Neural cell (in vitro differentiated cells): Measurements from ENCODE around the gene SYTL3. TPM values are rescaled to one million over a fixed set of nuclear protein-coding genes. Genes with fewer than 3 reads are reported as not detected.

Experiments used
- H2AFZ ChIP-seq: fragments of 200-600, 300-800 bp; sonication (generic), shearing (Covaris generic); 2 replicates; pipeline ENCODE4 v1.6.0; 2014; ENCODE audit warnings: low read depth, mild to moderate bottlenecking, antibody characterized with exemption, low read length, moderate library complexity
- H3F3A ChIP-seq: fragments of 200-600 bp; shearing (Covaris generic); 2 replicates; pipeline ENCODE4 v1.6.1; 2016; ENCODE audit warnings: mild to moderate bottlenecking, moderate library complexity, mixed read lengths, antibody characterized with exemption, low read length; ENCODE audit not compliant: insufficient read depth, poor library complexity, severe bottlenecking
- H3K27ac ChIP-seq: fragments of 200-600, 300-800 bp; sonication (generic), shearing (Covaris generic); 2 replicates; pipeline ENCODE4 v1.5.1; 2014; ENCODE audit warnings: mild to moderate bottlenecking, low read length, moderate library complexity
- H3K27me3 ChIP-seq: fragments of 300-800, 200-600 bp; sonication (generic), shearing (Covaris generic); 2 replicates; pipeline ENCODE4 v1.6.0; 2014; ENCODE audit warnings: mild to moderate bottlenecking, low read depth, low read length, moderate library complexity; ENCODE audit not compliant: insufficient read depth
- H3K36me3 ChIP-seq: fragments of 300-800, 200-600 bp; sonication (generic), shearing (Covaris generic); 2 replicates; pipeline ENCODE4 v1.5.1; 2014; ENCODE audit warnings: mild to moderate bottlenecking, antibody characterized with exemption, low read length, moderate library complexity; ENCODE audit not compliant: insufficient read depth
- H3K4me2 ChIP-seq: fragments of 300-800, 200-600 bp; sonication (generic), shearing (Covaris generic); 2 replicates; pipeline ENCODE4 v1.6.0; 2014; ENCODE audit warnings: mild to moderate bottlenecking, low read length
- H3K4me3 ChIP-seq: fragments of 300-800, 200-600 bp; sonication (generic), shearing (Covaris generic); 2 replicates; pipeline ENCODE4 v1.5.1; 2014; ENCODE audit warnings: mild to moderate bottlenecking, low read length, moderate library complexity
- H3K79me2 ChIP-seq: fragments of 200-600 bp; shearing (Covaris generic); replicated peaks from 2 replicates; pipeline ENCODE4 v1.6.0; 2014; ENCODE audit warnings: mild to moderate bottlenecking, low read length, moderate library complexity; ENCODE audit not compliant: insufficient read depth
- H3K9ac ChIP-seq: fragments of 300-800, 200-600 bp; sonication (generic), shearing (Covaris generic); 2 replicates; pipeline ENCODE4 v1.6.1; 2016; ENCODE audit warnings: mild to moderate bottlenecking, low read length, mixed read lengths
- H3K9me2 ChIP-seq: fragments of 200-600 bp; shearing (Covaris generic); 2 replicates; pipeline ENCODE4 v1.6.1; 2016; ENCODE audit warnings: mild to moderate bottlenecking, low read length, mixed read lengths; ENCODE audit not compliant: insufficient read depth
- H3K9me3 ChIP-seq: fragments of 200-600, 300-800 bp; sonication (generic), shearing (Covaris generic); 2 replicates; pipeline ENCODE4 v1.6.1; 2016; ENCODE audit warnings: mild to moderate bottlenecking, mixed run types, low read length, moderate library complexity, mixed read lengths
- H4K20me1 ChIP-seq: fragments of 200-600 bp; shearing (Covaris generic); 2 replicates; pipeline ENCODE4 v1.6.1; 2016; ENCODE audit warnings: mild to moderate bottlenecking, mixed run types; ENCODE audit not compliant: insufficient read depth
- EP300 ChIP-seq: fragments of 450-650 bp; conservative IDR thresholded peaks from 2 replicates; pipeline ENCODE4 v1.6.1; 2014; ENCODE audit warnings: antibody characterized with exemption, mild to moderate bottlenecking, moderate library complexity; ENCODE audit not compliant: poor library complexity, severe bottlenecking
- EZH2 ChIP-seq: fragments of 200-600, 300-800 bp; shearing (Covaris generic), sonication (generic); IDR thresholded peaks from 2 replicates; pipeline ENCODE4 v1.6.1; 2014; ENCODE audit warnings: antibody characterized with exemption, low read length, borderline replicate concordance, mild to moderate bottlenecking; ENCODE audit not compliant: insufficient read depth, poor library complexity, severe bottlenecking
- MXI1 ChIP-seq: fragments of 450-650 bp; conservative IDR thresholded peaks from 2 replicates; pipeline ENCODE4 v1.6.1; 2014; ENCODE audit warnings: antibody characterized with exemption, mild to moderate bottlenecking; ENCODE audit not compliant: poor library complexity, severe bottlenecking
- POLR2AphosphoS5 ChIP-seq: IDR thresholded peaks from 2 replicates; pipeline ENCODE4 v1.6.1; 2012
- RAD21 ChIP-seq: fragments of 450-650 bp; conservative IDR thresholded peaks from 2 replicates; pipeline ENCODE4 v1.6.1; 2014; ENCODE audit warnings: antibody characterized with exemption, mild to moderate bottlenecking, moderate library complexity
- SMC3 ChIP-seq: fragments of 450-650 bp; conservative IDR thresholded peaks from 2 replicates; pipeline ENCODE4 v1.6.1; 2014; ENCODE audit warnings: antibody characterized with exemption, mild to moderate bottlenecking, moderate library complexity; ENCODE audit not compliant: poor library complexity
- TAF1 ChIP-seq: IDR thresholded peaks from 2 replicates; pipeline ENCODE4 v1.6.1; 2012; ENCODE audit warnings: low read depth
- polyA plus RNA-seq: library from polyadenylated mRNA; depleted of rRNA; stranded (reverse); fragments of >200 nt; gene quantifications from 2 replicates; pipeline ENCODE4 v1.2.3, GENCODE V29; 2014
- TF ChIP-seq, protein P1 (sequence below): IDR thresholded peaks from 2 replicates; pipeline ENCODE4 v1.6.1; 2012; ENCODE audit warnings: borderline replicate concordance
- TF ChIP-seq, protein P2 (sequence below): fragments of 450-650 bp; IDR thresholded peaks from 2 replicates; pipeline ENCODE4 v1.5.1; 2014; ENCODE audit warnings: antibody characterized with exemption, mild to moderate bottlenecking, moderate library complexity; ENCODE audit not compliant: poor library complexity, severe bottlenecking

The SYTL3 gene
- polyA plus RNA-seq, 1 donor from 2014 or later = 2.1 TPM

DNA sequence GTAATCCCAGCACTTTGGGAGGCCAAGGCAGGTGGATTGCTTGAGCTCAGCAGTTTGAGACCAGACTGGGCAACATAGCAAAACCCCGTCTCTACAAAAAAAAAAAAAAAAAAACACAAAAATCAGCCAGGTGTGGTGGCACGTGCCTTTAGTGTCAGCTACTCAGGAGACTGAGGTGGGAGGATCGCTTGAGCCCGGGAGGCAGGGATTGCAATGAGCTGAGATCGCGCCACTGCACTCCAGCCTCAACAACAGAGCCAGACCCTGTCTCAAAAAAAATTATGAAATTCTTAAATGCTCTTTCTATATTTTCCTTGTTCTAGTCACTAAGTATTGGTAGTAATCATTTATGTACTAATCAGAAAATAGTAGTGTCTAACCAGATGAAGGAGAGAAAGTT is 30.6 kb downstream of the SYTL3 start:
- Histone ChIP-seq H3F3A (no peaks in the 10 kb centered on the region), H4K20me1 (no peaks in the 10 kb centered on the region)

DNA sequence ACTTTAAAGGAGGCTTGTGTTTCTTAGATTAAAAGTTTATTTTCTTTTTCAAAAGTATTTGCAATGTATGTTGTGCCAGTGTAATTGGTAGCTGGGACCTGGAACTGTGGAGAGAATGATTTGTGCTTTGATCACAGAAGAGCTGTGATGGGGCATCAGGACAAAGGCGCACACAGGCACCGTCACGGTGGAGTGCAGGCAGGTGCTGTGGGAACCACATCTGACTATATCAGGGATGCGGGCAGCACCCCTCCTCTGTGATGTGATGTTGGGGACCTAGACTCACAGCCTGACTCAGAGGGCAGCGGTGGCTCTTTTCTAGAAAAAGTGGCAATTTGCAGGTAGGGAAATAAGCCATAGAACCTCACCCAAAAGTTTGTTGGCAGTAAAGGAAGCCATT is 34.5 kb downstream of the SYTL3 start:
- TF ChIP-seq POLR2AphosphoS5 (no peak), SMC3 (no peak), TAF1 (no peak), MXI1 (no peak), EP300 (no peak), RAD21 (no peak), EZH2 (no peak)
- TF ChIP-seq, protein P1, sequence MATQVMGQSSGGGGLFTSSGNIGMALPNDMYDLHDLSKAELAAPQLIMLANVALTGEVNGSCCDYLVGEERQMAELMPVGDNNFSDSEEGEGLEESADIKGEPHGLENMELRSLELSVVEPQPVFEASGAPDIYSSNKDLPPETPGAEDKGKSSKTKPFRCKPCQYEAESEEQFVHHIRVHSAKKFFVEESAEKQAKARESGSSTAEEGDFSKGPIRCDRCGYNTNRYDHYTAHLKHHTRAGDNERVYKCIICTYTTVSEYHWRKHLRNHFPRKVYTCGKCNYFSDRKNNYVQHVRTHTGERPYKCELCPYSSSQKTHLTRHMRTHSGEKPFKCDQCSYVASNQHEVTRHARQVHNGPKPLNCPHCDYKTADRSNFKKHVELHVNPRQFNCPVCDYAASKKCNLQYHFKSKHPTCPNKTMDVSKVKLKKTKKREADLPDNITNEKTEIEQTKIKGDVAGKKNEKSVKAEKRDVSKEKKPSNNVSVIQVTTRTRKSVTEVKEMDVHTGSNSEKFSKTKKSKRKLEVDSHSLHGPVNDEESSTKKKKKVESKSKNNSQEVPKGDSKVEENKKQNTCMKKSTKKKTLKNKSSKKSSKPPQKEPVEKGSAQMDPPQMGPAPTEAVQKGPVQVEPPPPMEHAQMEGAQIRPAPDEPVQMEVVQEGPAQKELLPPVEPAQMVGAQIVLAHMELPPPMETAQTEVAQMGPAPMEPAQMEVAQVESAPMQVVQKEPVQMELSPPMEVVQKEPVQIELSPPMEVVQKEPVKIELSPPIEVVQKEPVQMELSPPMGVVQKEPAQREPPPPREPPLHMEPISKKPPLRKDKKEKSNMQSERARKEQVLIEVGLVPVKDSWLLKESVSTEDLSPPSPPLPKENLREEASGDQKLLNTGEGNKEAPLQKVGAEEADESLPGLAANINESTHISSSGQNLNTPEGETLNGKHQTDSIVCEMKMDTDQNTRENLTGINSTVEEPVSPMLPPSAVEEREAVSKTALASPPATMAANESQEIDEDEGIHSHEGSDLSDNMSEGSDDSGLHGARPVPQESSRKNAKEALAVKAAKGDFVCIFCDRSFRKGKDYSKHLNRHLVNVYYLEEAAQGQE = no peak
- TF ChIP-seq, protein P2, sequence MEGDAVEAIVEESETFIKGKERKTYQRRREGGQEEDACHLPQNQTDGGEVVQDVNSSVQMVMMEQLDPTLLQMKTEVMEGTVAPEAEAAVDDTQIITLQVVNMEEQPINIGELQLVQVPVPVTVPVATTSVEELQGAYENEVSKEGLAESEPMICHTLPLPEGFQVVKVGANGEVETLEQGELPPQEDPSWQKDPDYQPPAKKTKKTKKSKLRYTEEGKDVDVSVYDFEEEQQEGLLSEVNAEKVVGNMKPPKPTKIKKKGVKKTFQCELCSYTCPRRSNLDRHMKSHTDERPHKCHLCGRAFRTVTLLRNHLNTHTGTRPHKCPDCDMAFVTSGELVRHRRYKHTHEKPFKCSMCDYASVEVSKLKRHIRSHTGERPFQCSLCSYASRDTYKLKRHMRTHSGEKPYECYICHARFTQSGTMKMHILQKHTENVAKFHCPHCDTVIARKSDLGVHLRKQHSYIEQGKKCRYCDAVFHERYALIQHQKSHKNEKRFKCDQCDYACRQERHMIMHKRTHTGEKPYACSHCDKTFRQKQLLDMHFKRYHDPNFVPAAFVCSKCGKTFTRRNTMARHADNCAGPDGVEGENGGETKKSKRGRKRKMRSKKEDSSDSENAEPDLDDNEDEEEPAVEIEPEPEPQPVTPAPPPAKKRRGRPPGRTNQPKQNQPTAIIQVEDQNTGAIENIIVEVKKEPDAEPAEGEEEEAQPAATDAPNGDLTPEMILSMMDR = no peak
- Histone ChIP-seq H3K9me3 (no peaks in the 10 kb centered on the region), H3F3A (no peaks in the 10 kb centered on the region), H2AFZ (no peak overlapping the region), H3K36me3 (no peaks in the 10 kb centered on the region), H4K20me1 (no peaks in the 10 kb centered on the region), H3K9ac (no peak overlapping the region), H3K79me2 (no peaks in the 10 kb centered on the region), H3K27me3 (no peaks in the 10 kb centered on the region), H3K4me2 (no peak overlapping the region), H3K4me3 (no peak overlapping the region), H3K9me2 (no peaks in the 10 kb centered on the region), H3K27ac (no peak overlapping the region)

More for the DNA sequence above, 30.6 kb downstream of the SYTL3 start:
- Histone ChIP-seq H3K9ac (no peak overlapping the region), H3K9me3 (no peaks in the 10 kb centered on the region), H2AFZ (no peak overlapping the region), H3K4me2 (no peak overlapping the region), H3K27ac (no peak overlapping the region), H3K27me3 (no peaks in the 10 kb centered on the region), H3K36me3 (no peaks in the 10 kb centered on the region), H3K79me2 (no peaks in the 10 kb centered on the region), H3K4me3 (no peak overlapping the region), H3K9me2 (no peaks in the 10 kb centered on the region)
- TF ChIP-seq TAF1 (no peak), SMC3 (no peak), EP300 (no peak), MXI1 (no peak)
- TF ChIP-seq, protein P2 = no peak
